NCI-H510A treated with DMSO at 0.1 percent for 48 hours (cell line): Measurements from ENCODE around the gene TMEM260.
"Not testable (repeated sequence)": the region's sequence is repeated elsewhere in the genome, so short reads cannot be mapped to it uniquely, and the experiment has no call there.

Source experiments
- DNase-seq: peaks from one replicate; lab custom pipeline; 2025; lab: John Stamatoyannopoulos, UW

Gene TMEM260

DNA sequence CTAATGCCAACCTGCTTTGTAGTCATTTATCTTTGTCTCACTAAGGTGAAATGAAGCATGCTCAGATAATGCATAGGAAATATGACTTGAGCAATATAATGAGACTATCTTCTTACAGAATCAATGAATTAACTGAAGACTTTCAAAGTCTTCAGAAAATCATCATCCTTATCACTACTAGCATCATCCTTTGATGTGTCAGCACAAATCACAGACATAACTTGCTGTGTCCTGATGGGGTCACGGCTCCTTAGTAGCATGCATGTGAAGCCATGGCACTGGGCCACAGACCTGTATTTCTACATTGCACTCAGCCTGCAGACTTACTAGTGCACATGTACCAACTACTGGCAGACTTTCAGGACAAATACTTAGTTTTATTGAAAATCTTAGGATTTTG is 18.9 kb downstream of the TMEM260 start:
- no peak for DNase-seq

DNA sequence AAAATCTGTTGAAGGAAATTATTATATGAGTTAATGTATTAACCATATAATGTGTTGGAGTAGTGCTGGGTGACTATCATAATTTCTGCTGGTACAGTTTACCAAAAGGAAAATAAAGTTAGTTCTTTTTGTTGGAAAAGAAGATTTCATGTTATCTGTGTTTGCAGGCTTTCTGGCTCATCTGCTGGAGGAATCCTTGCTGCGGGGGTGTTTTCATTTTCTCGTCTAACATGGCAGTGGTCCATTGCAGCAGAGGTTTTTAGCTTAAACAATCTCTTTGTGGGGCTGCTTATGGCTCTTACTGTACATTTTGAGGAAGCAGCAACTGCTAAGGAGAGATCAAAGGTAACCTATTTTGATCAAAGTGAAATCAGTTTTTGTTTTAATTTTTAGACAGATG is 24.1 kb downstream of the TMEM260 start:
- no peak for DNase-seq

- no peak for DNase-seq
Measured at GRCh38 chr14:56608689-56609088, 29.1 kb downstream of the TMEM260 start.

DNA sequence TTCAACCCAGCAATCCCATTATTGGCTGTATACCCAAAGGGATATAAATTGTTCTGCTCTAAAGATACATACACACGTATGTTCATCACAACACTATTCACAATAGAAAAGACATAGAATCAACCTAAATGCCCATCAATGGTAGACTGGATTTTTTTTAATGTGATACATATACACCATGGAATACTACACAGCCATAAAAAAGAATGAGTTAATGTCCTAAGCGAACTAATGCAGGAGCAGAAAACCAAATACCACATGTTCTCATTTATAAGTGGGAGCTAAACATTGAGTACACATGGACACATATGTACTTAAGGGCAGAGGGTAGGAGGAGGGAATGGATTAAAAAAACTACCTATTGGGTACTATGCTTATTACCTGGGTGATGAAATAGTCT is 32.1 kb downstream of the TMEM260 start:
- not testable (repeated sequence) for DNase-seq

- DNase-seq, result no peak
Measured at GRCh38 chr14:56617084-56617483, 37.5 kb downstream of the TMEM260 start.

DNA sequence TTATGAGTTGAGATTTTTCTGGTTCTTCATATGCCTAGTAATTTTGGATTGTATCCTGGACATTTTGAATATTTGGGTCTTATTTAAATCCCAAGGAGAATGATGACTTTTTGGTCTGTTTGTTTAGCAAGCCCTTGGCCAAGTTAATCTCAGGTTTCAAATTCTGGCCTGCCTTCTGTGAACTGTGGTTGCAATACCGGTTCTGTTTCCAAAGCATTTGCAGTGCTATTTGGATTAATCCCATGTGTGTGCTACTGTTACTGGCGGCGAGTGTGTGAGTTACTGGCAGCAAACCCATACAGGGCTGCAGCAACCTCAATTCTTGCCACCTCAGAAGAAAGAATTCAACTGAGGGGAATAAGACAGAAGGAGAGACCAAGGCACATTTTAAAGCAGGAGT is 51.1 kb downstream of the TMEM260 start:
- no peak for DNase-seq

DNA sequence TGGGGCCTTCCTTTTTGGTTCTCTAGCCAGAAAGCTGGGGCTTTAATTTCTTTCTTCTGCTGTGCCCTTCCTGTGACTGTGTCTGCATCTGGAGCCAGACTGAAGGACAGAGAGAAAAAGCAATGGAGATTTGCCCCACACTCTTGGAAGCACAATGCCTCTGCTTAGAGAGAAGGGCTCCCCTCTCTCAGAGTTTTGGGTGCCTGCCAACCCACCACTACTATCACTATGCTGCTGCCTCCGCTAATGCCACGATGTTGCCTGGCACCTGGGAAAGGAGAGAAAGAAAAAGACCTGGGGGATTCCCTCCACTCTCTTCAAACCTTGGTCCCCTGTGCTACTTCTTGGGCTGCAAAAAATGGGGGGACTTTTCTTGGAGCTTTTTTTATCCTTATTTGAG is 52.6 kb downstream of the TMEM260 start:
- DNase-seq, result no peak

DNA sequence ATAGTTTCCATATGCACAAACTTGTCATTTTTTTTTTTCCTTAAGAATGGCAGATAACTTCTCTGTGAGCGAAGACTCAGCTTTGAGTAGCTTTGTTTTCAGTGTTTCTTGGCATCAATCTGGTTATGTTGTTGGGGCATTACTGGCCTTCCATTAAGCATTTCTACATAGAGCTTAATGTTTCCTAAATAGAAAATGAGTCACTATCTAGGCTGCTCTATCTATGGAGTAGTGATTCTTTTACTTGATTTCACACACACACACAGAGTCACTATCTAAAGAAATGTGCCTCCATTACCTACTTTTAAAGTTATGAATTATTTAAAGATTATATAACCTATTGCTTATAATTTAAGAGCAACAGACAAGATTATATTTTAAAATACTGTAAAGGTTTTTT is 53.9 kb downstream of the TMEM260 start:
- no peak for DNase-seq

DNA sequence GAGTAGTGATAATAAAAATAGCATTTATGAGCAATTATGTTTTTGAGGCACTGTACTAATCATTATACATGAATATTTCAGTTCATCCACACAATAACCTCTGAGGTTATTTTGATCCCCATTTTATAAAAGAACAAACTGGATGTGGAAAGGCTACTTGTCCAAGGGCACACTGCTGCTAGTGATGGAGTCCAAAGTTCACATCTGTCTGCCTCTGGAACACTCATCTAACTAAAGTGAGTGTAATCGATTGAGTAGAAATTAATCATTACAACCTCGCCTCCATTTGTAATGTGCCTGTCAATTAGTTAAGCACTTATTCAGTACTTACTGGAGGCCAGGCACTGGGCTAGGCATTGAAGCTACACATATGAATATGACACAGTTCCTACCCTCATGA is 55.4 kb downstream of the TMEM260 start:
- DNase-seq, result no peak

DNA sequence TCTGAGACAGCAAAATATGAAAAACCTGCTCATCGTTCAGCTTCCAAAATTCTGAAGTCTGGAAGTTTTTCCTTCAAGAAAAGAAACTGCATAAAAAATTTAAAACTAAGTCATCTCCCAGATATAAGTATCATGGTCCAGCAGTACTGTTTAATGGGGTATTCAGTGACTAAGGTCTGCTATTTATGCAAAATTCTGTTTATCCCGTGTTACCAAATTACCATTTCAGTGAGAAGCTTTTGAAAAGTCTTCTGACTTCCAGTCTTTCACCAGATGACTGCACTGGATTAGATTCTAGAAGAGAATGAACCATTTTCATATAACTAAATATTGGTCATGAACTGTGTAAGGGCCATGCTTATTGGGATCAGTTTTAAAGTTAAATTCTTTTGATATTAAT is 67.9 kb downstream of the TMEM260 start:
- no peak for DNase-seq

DNA sequence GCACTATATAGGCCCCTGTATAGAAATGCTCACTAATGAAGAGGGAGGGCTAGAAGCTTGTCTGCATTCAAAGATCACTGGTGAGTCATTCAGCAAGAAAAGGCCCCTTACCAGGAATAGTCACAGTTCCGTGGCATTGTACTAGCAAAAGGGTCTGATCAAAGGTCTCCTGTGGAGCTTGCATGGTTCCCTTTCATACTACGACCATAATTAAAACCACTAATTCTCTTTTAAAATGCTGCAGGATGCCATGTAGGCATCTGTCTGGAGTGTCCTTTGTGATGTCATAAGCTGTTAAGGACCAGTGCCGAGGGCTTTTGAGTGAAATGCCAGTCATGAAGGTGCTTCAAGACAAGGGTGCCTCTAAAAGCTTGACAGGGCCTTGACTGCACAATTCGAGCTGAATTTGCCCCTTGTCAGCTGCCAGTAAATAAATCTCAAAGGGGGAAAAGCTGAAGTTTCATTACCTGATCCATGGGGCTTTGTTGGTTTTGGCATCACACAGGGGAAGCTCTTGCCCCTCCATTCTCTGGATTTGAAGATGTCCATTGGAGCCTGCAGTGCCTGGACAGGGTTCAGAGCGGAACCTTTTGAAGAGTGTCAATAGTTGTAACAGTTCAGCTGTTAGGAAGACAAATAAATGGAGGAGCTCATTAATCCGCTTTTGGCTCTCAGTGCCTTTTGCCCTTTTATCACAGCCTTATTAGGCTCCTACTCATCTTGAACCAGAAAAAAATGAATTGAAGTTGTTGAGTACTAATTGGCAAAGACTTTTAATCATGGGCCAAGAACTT is 69.1 kb downstream of the TMEM260 start:
- DNase-seq, result peak; percentile 91

- DNase-seq, result no peak
Measured at GRCh38 chr14:56649382-56649781, 69.8 kb downstream of the TMEM260 start.

GRCh38 chr14:56650048-56650447 is 70.5 kb downstream of the TMEM260 start:
- no peak for DNase-seq

DNA sequence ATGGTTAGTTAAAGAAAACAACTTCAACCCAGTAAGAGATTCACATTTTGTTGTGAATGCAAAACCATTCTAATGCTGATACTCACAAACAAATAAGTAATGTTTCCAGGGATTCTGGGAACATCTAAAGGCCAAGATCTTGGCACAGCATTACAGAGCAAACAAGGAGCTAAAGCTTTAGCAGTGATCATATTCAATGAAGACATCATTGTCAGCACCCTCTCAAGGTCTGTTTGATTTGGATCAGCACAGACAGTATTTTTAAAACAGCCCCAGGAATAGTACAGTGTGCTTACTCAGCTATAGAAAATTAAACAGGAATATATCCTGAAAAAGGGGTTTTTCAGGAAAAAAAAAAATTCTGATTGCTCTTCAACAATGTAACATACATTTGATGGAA is 71.4 kb downstream of the TMEM260 start:
- no peak for DNase-seq

DNA sequence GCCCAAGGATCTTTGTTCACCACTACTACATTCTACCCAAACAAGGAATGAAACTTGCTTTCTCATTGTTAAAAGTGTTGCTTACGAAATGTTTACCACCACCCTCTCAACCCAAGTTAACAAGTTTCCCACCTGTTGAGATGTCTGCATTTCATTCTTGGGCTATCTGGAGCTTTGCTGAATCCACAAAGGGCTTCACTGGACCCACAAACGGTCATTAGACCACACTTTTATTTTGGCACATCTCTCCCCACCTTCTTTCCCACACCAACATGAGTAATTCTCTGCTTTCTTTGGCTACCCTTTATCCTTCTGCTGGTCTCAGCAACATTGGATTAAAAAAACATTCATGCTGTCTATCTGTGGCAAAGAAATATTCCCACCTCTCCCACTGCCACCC is 78.0 kb downstream of the TMEM260 start:
- no peak for DNase-seq

DNA sequence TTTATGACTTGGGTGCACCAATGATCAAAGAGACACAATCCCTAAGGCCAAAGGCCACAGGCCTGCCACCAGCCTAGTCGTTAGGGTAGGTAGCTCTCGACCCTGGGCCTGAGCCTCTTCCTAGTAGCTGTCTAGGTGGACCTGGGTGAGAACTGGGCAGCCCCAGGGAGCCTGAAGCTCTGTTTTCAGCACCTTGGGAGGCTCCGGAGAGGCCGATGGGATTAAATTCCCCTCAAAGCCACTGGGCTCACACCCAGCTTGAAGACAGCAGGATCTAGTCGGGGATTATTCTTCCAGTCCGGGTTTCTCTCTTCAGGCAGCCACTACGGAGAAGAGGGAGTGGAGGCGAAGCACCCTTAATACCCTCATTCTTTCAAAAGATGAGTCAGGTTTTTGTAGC is 79.8 kb downstream of the TMEM260 start:
- no peak for DNase-seq

- peak; percentile 64 for DNase-seq
Measured at GRCh38 chr14:56659964-56660551, 80.5 kb downstream of the TMEM260 start.

DNA sequence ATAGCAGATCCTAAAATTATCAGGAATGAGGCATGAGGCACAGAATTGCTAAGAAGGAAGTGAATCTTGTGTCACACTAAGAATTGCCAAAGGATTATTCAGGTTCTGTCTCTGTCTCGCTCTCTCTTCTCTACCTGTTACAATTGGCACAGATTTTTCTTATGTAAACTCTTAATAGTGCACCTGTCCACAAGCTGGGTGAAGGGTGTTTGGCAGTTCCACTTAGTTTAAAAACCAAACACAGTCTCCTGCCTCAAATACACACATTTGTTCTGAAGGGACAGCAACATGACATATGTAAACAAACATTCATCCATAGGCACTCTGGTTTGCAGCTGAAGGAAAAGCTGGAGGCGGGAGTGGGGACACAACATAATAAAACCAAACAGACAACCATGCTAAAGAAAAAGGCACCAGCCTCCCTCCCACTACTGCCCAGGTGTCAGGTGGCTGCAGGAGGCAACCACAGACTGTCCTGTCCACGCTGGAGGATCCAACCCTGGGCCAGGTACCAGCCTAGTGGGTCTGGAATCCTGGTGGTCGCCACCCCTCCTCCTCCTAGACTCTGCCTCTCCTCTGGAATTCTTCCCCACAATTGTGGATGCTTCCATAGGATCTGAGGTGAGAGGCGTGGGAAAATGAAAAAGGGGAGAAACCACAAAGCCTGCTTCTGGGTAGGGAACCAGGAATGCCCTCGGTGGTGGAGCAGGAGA is 81.2 kb downstream of the TMEM260 start:
- peak; percentile 90 for DNase-seq

- DNase-seq, result no peak
Measured at GRCh38 chr14:56661478-56661877, 81.9 kb downstream of the TMEM260 start.

GRCh38 chr14:56664811-56665421 is 85.3 kb downstream of the TMEM260 start:
- DNase-seq, result no peak

DNA sequence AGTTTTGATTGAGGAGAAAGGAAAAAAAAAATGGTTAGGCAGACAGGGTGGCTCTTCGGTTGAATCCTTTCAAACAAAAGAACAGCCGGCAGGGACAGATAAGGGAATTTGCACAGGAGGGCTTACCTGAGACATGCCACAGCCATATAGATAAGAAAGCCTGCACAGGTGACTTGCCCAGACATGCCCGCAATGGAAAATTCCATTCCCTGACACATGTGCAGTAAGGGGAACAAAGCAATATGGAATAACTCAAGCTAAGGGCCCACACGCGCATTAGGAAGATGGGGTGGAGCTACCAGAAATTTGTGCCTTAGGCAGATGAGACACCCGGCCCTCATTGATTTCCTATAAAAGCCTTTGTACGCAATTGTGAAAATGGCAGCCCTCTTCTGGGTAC is 86.7 kb downstream of the TMEM260 start:
- no peak for DNase-seq

DNA sequence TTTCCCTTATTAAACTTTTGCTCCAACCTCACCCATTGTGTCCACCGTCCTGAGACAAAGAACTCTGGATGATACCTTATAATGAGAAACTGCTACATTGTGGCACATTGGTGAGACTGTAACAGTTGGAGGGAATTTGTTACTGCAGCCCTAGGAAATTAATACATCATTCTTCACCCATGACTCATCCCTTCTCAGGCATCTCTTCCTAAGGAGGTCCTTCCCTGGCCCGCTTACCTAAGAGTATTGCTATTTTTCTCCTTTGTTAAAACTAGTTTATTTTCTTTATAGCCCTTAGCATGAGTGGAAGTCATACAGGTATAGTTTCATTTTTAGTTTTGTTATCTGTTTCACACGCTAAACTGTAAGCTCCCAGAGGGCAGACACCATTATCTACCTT is 87.1 kb downstream of the TMEM260 start:
- no peak for DNase-seq

DNA sequence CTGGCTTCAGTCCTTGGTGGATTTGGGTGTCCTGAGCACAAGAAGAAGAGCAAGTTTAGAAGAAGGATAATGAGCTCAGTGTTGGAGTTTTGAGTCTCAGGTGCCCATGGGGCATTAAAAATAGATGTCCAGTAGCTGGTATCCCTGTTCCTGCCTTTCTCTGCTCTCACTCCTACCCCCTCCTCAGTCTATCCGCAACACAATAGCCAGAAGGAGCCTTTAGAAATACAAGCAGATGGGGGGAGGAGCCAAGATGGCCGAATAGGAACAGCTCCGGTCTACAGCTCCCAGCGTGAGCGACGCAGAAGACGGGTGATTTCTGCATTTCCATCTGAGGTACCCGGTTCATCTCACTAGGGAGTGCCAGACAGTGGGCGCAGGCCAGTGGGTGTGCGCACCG is 87.7 kb downstream of the TMEM260 start:
- DNase-seq, result not testable (repeated sequence)
